ENCODE results near the gene RYR1.
"Not testable (repeated sequence)": the region's sequence is repeated elsewhere in the genome, so short reads cannot be mapped to it uniquely, and the experiment has no call there.

The RYR1 gene

DNA sequence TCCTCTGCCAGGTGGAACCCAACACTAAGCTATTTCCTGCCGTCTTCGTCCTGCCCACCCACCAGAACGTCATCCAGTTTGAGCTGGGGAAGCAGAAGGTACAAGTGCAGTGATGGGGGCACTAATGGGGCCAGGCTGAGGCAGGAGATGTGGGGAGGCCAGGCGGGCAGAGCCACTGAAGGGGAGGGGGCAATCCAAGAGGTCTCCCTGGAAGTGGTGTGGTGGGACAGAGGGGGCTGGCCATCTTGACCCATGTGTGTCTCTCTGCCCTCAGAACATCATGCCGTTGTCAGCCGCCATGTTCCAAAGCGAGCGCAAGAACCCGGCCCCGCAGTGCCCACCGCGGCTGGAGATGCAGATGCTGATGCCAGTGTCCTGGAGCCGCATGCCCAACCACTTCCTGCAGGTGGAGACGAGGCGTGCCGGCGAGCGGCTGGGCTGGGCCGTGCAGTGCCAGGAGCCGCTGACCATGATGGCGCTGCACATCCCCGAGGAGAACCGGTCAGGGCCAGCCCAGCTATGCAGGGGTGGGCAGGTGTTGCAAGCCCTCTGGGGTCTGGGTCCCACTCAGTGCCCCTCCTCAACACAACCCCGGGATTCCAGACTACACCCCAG lies 49.6 kb downstream of the RYR1 start:
- no peak overlapping the region for H3K4me3 ChIP-seq (ENCODE audit: low read depth, low read length)
- DNase-seq (ENCODE audit: low read depth), result no peak

GRCh38 chr19:38484747-38485146 lies 51.3 kb downstream of the RYR1 start:
- no peak overlapping the region for H3K4me3 ChIP-seq (ENCODE audit: low read depth, low read length)
- DNase-seq (ENCODE audit: low read depth), result no peak

DNA sequence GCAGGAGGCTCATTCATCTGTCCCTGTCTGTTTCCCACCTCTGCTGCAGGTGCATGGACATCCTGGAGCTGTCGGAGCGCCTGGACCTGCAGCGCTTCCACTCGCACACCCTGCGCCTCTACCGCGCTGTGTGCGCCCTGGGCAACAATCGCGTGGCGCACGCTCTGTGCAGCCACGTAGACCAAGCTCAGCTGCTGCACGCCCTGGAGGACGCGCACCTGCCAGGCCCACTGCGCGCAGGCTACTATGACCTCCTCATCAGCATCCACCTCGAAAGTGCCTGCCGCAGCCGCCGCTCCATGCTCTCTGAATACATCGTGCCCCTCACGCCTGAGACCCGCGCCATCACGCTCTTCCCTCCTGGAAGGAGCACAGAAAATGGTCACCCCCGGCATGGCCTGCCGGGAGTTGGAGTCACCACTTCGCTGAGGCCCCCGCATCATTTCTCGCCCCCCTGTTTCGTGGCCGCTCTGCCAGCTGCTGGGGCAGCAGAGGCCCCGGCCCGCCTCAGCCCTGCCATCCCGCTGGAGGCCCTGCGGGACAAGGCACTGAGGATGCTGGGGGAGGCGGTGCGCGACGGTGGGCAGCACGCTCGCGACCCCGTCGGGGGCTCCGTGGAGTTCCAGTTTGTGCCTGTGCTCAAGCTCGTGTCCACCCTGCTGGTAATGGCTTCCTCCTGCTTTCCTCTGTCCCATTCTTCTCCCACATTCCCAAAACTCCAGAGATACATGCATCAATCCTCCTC lies 52.2 kb downstream of the RYR1 start:
- H3K4me3 ChIP-seq (ENCODE audit: low read depth, low read length), result no peak overlapping the region
- no peak for DNase-seq (ENCODE audit: low read depth)

DNA sequence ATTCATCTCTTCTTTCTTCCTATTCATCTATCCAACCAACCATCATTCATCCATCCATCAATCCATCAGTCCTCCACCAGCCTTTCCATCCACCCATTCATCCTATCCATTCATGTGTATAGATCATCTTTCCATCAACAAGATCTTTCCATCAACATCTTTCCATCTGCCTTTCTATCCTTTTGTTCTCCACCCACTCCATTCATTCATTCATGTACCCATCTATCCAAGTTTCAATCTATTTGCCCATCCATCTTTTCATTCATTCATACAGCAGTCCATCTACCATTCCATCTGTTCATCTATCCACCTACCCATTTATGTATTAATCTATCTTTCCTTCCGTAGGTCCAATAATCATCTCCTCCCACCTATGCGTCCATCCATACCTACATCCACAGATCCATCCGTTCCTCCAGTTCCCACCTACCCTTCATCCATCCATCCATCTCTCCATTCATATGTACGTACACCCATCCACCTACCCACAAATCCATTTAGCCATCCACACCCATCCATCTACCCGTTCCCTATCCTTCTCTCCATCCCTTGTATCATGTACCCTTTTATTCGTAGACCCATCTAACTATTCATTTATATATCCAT lies 53.3 kb downstream of the RYR1 start:
- no peak overlapping the region for H3K4me3 ChIP-seq (ENCODE audit: low read depth, low read length)
- DNase-seq (ENCODE audit: low read depth), result no peak

- no peak for DNase-seq (ENCODE audit: low read depth)
- H3K4me3 ChIP-seq (ENCODE audit: low read depth, low read length), result no peak overlapping the region
Observed at GRCh38 chr19:38488096-38488495, 54.6 kb downstream of the RYR1 start.

GRCh38 chr19:38488776-38489481 lies 55.4 kb downstream of the RYR1 start:
- no peak for DNase-seq (ENCODE audit: low read depth)
- no peak overlapping the region for H3K4me3 ChIP-seq (ENCODE audit: low read depth, low read length)

DNA sequence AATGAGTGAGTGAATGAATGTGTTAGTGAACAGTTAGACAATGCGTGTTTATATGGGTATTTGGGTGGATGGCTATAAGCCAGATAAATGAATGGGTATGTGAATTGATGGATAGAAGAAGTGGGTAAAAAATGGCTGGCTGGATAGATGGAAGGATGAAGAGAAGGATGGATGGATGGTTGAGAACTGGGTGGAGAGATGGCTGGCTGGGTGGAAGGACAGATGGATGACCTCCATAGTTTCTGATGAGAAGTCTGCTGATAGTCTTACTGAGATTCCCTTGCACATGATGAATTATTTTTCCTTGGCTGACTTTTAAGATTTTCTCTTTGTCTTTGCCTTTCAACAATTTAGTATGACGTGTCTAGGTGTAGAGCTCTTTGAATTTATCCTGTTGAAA lies 57.4 kb downstream of the RYR1 start:
- H3K4me3 ChIP-seq (ENCODE audit: low read depth, low read length), result no peak overlapping the region
- DNase-seq (ENCODE audit: low read depth), result no peak

- H3K4me3 ChIP-seq (ENCODE audit: low read depth, low read length), result no peak overlapping the region
- DNase-seq (ENCODE audit: low read depth), result no peak
Observed at GRCh38 chr19:38492181-38492813, 58.8 kb downstream of the RYR1 start.

GRCh38 chr19:38494379-38494778 lies 60.9 kb downstream of the RYR1 start:
- no peak for DNase-seq (ENCODE audit: low read depth)
- H3K4me3 ChIP-seq (ENCODE audit: low read depth, low read length), result no peak overlapping the region

DNA sequence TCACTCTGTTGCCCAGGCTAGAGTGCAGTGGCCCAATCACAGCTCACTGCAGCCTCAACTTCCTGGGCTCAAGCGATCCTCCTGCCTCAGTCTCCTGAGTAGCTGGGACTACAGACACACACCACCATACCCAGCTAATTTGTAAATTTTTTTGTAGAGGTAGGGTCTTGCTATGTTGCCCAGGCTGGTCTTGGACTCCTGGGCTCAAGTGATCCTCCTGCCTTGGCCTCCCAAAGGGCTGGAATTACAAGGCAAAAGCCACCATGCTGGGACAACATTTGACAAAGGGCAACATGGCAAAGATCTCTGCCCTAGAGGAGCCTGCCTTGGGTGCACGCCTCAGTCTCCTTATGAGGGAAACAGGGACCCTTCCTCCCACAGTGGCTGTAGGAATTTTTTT lies 61.9 kb downstream of the RYR1 start:
- DNase-seq (ENCODE audit: low read depth); H3K4me3 ChIP-seq (ENCODE audit: low read depth, low read length): not testable (repeated sequence)

- H3K4me3 ChIP-seq (ENCODE audit: low read depth, low read length), result no peak overlapping the region
- DNase-seq (ENCODE audit: low read depth), result no peak
Observed at GRCh38 chr19:38496116-38496515, 62.6 kb downstream of the RYR1 start.

GRCh38 chr19:38496603-38497487 lies 63.4 kb downstream of the RYR1 start:
- DNase-seq (ENCODE audit: low read depth), result no peak
- no peak overlapping the region for H3K4me3 ChIP-seq (ENCODE audit: low read depth, low read length)

DNA sequence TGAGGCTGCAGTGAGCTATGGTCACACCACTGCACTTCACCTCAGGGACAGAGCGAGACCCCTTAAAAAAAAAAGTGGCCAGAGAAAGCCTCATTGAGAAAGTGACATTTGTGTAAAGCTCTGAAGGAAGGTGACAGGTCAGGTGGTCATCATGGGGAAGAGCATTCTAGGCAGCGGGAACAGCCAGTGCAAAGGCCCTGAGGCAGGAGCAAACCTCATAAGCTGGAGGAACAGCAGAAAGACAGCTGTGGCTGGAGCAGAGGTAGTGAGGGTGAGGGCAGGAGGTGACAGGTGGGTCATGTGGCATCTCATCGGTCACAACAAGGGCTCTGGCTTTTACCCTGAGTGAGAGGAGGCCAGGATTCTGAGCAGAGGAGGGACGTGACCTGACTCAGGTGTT lies 64.4 kb downstream of the RYR1 start:
- no peak for DNase-seq (ENCODE audit: low read depth)
- H3K4me3 ChIP-seq (ENCODE audit: low read depth, low read length), result no peak overlapping the region

- H3K4me3 ChIP-seq (ENCODE audit: low read depth, low read length), result no peak overlapping the region
- no peak for DNase-seq (ENCODE audit: low read depth)
Observed at GRCh38 chr19:38499532-38499931, 66.0 kb downstream of the RYR1 start.

GRCh38 chr19:38500450-38500849 lies 67.0 kb downstream of the RYR1 start:
- DNase-seq (ENCODE audit: low read depth), result no peak

DNA sequence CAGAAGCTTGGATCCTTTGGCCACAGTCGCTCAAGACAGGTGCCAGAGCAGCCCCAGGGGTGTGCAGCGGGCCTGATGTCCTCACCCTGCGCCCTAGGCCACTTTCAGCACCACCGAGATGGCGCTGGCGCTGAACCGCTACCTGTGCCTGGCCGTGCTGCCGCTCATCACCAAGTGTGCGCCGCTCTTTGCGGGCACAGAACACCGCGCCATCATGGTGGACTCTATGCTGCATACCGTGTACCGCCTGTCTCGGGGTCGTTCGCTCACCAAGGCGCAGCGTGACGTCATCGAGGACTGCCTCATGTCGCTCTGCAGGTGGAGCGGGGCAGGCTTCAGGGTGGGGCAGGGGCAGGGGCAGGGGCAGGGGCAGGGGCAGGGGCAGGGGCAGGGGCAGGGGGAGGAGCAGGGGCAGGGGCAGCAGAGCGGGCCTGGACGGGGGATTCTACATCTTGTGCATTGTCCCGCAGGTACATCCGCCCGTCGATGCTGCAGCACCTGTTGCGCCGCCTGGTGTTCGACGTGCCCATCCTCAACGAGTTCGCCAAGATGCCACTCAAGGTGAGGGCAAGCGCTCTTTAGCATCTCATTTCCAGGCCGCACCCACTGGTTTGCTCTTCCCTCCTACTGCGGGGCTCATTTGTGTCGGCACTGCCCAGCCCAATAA lies 69.1 kb downstream of the RYR1 start:
- no peak for DNase-seq (ENCODE audit: low read depth)
- no peak overlapping the region for H3K4me3 ChIP-seq (ENCODE audit: low read depth, low read length)

More at GRCh38 chr19:38500450-38500849, 67.0 kb downstream of the RYR1 start:
- no peak overlapping the region for H3K4me3 ChIP-seq (ENCODE audit: low read depth, low read length)

DNA sequence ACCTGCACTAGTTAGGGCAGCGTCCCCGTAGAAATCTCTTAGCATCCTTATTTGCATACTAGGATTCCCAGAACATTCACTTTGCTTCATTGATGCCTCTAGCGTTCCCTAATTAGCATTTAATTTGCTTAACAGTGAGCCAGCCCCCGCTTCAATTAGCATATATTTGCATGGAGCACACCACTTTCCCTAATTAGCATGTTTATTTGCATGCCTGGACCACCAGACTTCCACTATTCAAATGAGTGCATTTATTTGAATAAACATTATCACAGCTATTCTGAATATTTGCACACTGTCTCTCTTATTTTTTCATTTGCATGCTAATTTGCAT lies 69.6 kb downstream of the RYR1 start:
- no peak for DNase-seq (ENCODE audit: low read depth)

DNA sequence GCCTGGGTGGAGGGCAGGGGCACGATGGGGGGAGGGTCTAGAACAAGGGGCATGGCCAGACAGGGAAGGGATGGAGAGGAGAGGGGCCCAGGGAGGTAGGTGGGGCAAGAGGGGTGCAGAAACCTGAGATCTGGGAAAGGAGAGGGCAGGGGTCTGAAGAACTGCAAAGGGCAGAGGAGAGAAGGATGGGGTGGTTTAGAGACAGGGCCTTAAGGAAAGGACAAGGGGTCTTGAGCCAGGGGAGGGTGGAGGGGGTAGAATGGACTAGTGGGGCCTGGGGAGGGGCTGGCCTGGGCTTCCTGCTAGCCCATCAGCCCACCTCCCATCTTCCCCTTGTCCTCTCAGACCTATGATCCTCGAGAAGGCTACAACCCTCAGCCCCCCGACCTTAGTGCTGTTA lies 72.5 kb downstream of the RYR1 start:
- no peak for DNase-seq (ENCODE audit: low read depth)
- H3K4me3 ChIP-seq (ENCODE audit: low read depth, low read length), result no peak overlapping the region

More for the DNA sequence above, 69.6 kb downstream of the RYR1 start:
- H3K4me3 ChIP-seq (ENCODE audit: low read depth, low read length), result no peak overlapping the region

DNA sequence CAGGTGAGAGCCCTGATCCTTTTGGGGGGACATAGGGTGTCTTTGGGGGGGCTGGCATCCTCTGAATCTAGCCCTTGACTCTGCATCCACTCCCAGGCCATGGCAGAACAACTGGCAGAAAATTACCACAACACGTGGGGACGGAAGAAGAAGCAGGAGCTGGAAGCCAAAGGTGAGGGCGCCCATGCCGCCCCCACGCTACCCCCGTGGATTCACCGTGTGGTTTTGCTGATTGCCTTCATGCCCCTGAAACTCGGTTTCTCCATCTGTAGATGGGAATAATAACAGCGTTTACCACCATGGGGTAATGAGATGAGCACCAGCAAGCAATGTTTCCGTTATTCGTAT lies 72.9 kb downstream of the RYR1 start:
- DNase-seq (ENCODE audit: low read depth), result no peak
- no peak overlapping the region for H3K4me3 ChIP-seq (ENCODE audit: low read depth, low read length)

All from skeletal muscle cell (primary cell).